Psoas muscle (tissue), 8 donors: Measurements from ENCODE around the gene PPM1B. TPM values are rescaled to one million over a fixed set of nuclear protein-coding genes. Genes with fewer than 3 reads are reported as not detected.
A peak's percentile ranks its signal among the peaks of the same experiment; 100 is the strongest.

Experiments
- ATAC-seq, 4 donors: fragments of 200-7000 bp; cut with Tn5 transposase; one replicate each; pipeline ENCODE4 v1.9.1; 2020; ENCODE audit warnings: moderate library complexity in 3 of 4, mild to moderate bottlenecking in 2 of 4
- DNase-seq, 2 donors: peaks; one replicate each; pipeline ENCODE4 v3.0.0-alpha.2; 2020
- H3K27ac ChIP-seq: fragments of 200-600 bp; one replicate; pipeline ENCODE4 v1.8.0; 2022
- H3K27me3 ChIP-seq, 3 donors: fragments of 200-600 bp in 1 of 3; one replicate each; pipeline versions ENCODE4 v1.6.1 to v1.8.0; 2013 to 2022; ENCODE audit warnings: low read length in 2 of 3, mild to moderate bottlenecking in 2 of 3, moderate library complexity in 1 of 3; ENCODE audit not compliant: insufficient read depth in 3 of 3
- H3K36me3 ChIP-seq, 2 donors: fragments of 200-600 bp in 1 of 2; one replicate each; pipeline versions ENCODE4 v1.6.1 to v1.8.0; 2013 to 2022; ENCODE audit warnings: low read depth in 1 of 2, mild to moderate bottlenecking in 1 of 2, moderate library complexity in 1 of 2; ENCODE audit not compliant: insufficient read depth in 1 of 2
- H3K4me1 ChIP-seq: fragments of 200-600 bp; one replicate; pipeline ENCODE4 v1.8.0; 2022
- H3K4me3 ChIP-seq: fragments of 200-600 bp; one replicate; pipeline ENCODE4 v1.8.0; 2022; ENCODE audit warnings: mild to moderate bottlenecking
- H3K9me3 ChIP-seq: fragments of 200-600 bp; one replicate; pipeline ENCODE4 v1.8.0; 2022
- CTCF ChIP-seq: fragments of 200-600 bp; IDR thresholded peaks from one replicate; pipeline ENCODE4 v1.8.0; 2022; ENCODE audit warnings: antibody characterized with exemption
- WGBS, 3 donors: extraction: QIAGEN DNeasy Blood & Tissue Kit; methylation state at CpG; one replicate each; pipeline versions ENCODE4 v1.1.6 to v1.1.7; 2013; 5-methylcytosine and 5-hydroxymethylcytosine counted together
- intact Hi-C, 2 donors: fragments of 100-400 bp; cut with DNase I; formaldehyde crosslinking; loops; one replicate each; pipeline versions ENCODE4 v1.11.0 to v1.14.2; 2022
- polyA plus RNA-seq, 3 donors: library from polyadenylated mRNA; stranded (reverse); fragments of 200-250 nt; gene quantifications; one replicate each; pipeline ENCODE4 v1.2.3, GENCODE V29; 2013
- total RNA-seq, 4 donors: library from RNA; stranded (reverse); fragmentation: NEBNext Ultra II Directional in 2 of 4; extraction: Animal tissue kit (Norgen Biotek cat#: 25700) in 2 of 4; gene quantifications; one replicate each; pipeline versions ENCODE4 v1.2.1 to v1.2.4, GENCODE V29; 2021 to 2023
- donor health status: healthy with polysubstance abuse.
- donor health status: DM: no; HTN: no; CAD: no; lungs with moderate emphysema.
- donor health status: Bipolar disorder and iron deficiency.
- donor health status: healthy.
- donor health status: DM: yes; HTN: yes; CAD: no.
- donor health status: DM: no; HTN: no; CAD: no.
- donor health status: DM: no; HTN: no; CAD: no.
- donor health status: DM: yes; HTN: yes; CAD: no.

The PPM1B gene
- total and polyA plus RNA-seq, 7 donors, result 17.4 to 244 (median 112) TPM

GRCh38 chr2:44164617-44165016, 4.1 kb upstream of the PPM1B start:
- Histone ChIP-seq H3K36me3 (no peaks in the 10 kb centered on the region), H3K27ac (no peak overlapping the region), H3K27me3 (no peaks in the 10 kb centered on the region), H3K4me3 (no peak overlapping the region), H3K9me3 (no peaks in the 10 kb centered on the region), H3K4me1 (no peaks in the 10 kb centered on the region)
- intact Hi-C loops, result loop anchor here in 1 of 2 donors (10.0 kb wide), 1 partner anchor 80 kb away; no protein-coding TSS in a partner anchor
- 94 to 97% (median 96%) methylated on average over 3 of the region's 3 CpGs for WGBS, 3 donors
- ATAC-seq (no peak), DNase-seq (no peak)
- no peak for TF ChIP-seq CTCF

- 58 to 67% (median 64%) methylated on average over 23 of the region's 23 CpGs for WGBS, 3 donors
These were observed 2.6 kb upstream of the PPM1B start for GRCh38 chr2:44166096-44166495.

GRCh38 chr2:44167311-44167907, 1.3 kb upstream of the PPM1B start:
- Histone ChIP-seq H3K4me3 (peak overlapping the region; percentile 71), H3K9me3 (no peaks in the 10 kb centered on the region), H3K36me3 (no peaks in the 10 kb centered on the region), H3K4me1 (peaks cover 12% of the 10 kb centered on the region), H3K27me3 (no peaks in the 10 kb centered on the region), H3K27ac (peak overlapping the region; percentile 96)
- intact Hi-C loops, result loop anchor here in 1 of 2 donors (10.0 kb wide), 1 partner anchor 83 kb away; no protein-coding TSS in a partner anchor
- no peak for DNase-seq
- 30 to 36% (median 30%) methylated on average over 18 of the region's 18 CpGs for WGBS, 3 donors
- ATAC-seq, result no peak
- no peak for TF ChIP-seq CTCF

More at GRCh38 chr2:44166096-44166495, 2.6 kb upstream of the PPM1B start:
- no peak for TF ChIP-seq CTCF
- Histone ChIP-seq H3K4me1 (no peaks in the 10 kb centered on the region), H3K27me3 (no peaks in the 10 kb centered on the region), H3K9me3 (no peaks in the 10 kb centered on the region), H3K36me3 (no peaks in the 10 kb centered on the region), H3K27ac (no peak overlapping the region), H3K4me3 (no peak overlapping the region)
- ATAC-seq (no peak), DNase-seq (no peak)
- intact Hi-C loops, result loop anchor here in 1 of 2 donors (10.0 kb wide), 1 partner anchor 81 kb away; no protein-coding TSS in a partner anchor

GRCh38 chr2:44167908-44168680, 581 bp upstream of the PPM1B start:
- no peak for TF ChIP-seq CTCF
- Histone ChIP-seq H3K4me3 (peak overlapping the region; percentile 71), H3K4me1 (peaks cover 14% of the 10 kb centered on the region), H3K27me3 (no peaks in the 10 kb centered on the region), H3K9me3 (no peaks in the 10 kb centered on the region), H3K27ac (peak overlapping the region; percentile 96), H3K36me3 (no peaks in the 10 kb centered on the region)
- 0% methylated on average over 46 of the region's 46 CpGs for WGBS, 3 donors
- intact Hi-C loops, result loop anchor here (2.0 to 10.0 kb wide), 3 partner anchors 41 to 83 kb away; no protein-coding TSS in a partner anchor
- peak; percentile 81 to 89 (median 84) for ATAC-seq
- peak; percentile 97 to 99 for DNase-seq
